GM21381 (cell line): ENCODE results near the gene PER1.
"Not testable (repeated sequence)": the region's sequence is repeated elsewhere in the genome, so short reads cannot be mapped to it uniquely, and the experiment has no call there.

ENCODE experiments used
- ATAC-seq: cut with Tn5 transposase; IDR thresholded peaks from one replicate; pipeline ENCODE4 v1.9.1; 2021; ENCODE audit warnings: mild to moderate bottlenecking, moderate library complexity; ENCODE audit not compliant: unreplicated experiment

The PER1 gene

DNA sequence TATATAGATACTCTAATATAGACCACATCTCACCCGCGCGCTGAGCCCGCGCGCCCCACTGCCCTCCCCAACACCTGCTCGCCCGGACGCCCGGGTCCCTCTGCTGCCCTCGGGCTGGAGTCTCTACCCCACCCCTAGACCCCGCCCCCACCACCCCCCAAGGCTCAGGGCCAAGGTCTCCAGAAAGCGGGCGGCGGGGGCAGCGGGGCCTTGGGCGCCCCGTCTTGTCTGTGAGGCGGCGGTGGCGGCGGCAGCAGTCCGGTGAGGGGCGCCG is 30.9 kb downstream of the PER1 start:
- no peak for ATAC-seq

DNA sequence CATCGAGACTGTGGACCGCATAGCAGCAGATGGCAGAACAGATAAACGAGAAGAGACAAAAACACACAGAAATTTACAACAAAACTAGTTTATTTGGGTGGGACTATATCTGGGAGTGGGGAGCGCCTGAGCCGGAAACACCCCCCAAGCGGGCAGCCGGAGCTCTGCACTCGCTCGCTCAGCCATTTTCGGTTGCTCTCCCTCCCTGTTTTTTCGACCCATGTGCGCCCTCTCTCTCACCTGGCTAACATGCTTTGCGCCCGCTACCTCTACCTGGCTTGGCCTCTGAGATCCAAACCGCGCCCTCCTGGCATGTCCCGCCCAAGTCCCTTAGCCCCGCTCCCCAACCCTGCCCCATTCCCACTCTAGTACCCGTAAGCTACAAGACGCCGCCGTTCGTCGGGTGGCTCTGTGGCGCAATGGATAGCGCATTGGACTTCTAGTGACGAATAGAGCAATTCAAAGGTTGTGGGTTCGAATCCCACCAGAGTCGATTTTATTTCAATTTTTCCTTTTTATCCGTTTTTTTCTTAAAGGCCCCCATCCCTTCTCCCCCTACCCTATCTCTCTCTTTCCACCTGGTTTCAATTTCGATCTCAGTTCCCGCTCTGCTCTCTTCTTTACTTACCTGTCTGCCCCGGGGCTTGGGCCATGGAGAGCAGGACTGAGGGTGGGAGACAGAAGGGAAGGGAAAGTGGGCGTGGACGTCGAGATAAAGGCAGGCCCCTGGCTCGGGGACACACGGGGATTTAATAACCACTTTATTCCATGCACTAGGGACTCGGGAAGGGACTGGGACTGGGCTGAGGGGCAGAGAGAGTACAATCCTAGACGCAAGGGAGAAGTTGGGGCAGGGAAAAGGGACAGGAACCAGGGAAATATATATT is 31.4 kb downstream of the PER1 start:
- no peak for ATAC-seq

DNA sequence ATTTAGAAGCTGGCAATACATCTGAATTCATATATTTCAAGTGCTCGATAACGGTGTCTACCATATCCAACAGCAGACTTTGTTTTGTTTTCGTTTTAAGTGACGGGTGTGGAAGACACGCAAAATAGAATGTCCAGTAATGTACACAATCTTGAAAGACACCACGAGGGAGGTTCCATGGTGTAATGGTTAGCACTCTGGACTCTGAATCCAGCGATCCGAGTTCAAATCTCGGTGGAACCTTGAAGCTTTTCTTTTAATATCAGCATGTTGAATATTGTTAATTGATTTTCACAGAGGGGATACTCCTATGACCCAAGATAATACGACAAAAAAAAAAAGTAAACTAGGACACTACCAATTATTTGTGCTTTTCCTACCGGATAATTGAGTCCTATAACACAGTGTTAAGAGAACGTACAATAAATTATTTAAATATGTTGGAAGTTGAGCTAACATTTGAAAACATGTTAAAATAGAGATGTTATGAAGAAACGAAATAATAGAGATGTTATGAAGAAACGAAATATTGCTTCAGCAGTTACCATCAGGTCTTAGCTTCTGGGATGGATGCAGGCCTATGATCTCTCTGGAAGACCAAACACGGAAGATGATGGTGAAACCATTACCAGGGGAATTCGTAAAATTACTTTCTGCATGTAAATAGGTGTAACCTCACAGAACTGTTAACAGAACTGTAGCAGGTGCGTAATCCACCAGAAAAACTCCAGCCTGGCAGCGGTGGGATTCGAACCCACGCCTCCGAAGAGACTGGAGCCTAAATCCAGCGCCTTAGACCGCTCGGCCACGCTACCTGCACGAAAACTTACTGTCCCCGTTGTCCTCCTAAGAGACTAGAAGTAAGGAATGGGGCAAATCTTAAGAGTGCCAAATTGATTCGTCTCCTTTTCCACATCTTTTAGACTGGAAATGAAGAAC is 32.4 kb downstream of the PER1 start:
- peak; percentile 17 for ATAC-seq

DNA sequence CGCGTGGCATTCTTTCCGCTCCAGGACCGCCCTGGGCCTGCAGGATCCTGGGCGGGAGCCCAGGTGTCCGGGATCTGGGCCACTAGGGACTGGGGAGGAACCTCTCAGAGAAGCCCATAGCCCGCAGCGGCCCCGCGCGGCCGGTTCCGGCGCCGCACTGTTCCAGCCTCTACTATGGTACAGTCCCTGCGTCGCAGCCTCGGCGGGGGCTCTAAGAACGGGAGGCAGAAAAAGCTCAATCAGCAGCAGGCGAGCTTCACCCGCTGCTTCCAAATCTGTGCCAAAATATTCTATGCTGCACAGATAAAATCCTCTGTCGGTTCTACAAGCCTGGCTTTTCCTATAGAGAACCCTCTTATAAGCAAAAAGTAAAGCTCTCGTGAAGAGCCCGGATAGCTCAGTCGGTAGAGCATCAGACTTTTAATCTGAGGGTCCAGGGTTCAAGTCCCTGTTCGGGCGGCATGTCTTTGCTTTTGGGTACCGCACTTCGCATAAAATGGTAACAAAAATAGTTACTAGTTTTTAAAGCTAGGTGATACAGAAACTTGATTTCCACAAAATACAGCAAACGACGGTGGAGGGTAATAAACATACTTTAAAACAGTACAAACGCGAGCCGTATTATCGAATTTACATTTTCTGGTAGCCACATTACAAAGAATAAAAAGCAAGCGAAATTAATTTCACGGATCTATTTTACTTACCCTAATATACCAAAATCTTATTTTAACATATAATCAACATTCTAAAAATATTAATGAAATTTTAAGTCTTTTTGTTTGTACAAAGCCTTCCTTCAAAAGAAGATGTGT is 33.2 kb downstream of the PER1 start:
- ATAC-seq, result peak; percentile 27

DNA sequence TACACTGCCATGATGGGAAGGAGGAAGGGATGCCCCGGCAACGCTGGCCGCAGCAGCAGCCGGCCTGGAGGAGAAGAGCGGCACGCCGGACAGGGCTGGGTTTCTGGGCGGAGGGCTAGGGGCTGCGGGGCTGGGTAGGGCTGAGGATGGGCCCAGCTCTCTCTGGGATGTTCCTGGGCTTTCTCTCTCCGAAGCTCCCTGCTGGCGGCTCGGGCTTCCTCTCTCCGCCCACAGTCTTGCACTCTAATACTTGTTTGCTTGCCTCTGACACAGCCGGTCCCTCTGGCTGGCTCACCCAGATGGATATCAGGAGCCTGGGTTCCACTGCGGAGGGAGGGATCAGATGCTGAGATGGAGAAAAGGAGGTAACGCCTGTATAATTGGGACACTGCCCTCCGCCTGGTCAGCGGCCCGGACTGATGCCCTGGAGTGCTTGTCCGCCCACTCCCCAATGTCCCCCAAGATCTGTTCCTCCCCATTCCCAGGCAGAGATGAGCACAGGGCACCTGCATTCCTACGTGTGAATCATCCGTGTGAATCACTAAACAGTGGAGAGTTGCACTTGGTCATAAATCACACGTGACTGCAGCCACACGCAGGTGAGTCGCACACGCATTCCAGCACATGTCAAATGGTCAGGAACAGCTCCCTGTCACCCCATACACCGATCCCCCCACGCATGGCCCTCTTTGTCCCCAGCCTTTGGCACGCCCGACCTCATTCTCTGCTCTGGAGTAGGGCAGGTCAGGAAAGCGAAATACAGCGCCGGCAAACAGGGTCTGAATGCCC is 34.0 kb downstream of the PER1 start, which contains the start of gene ALOXE3:
Gene ALOXE3, minus strand, starts transcription at position 535 of the 789 bp plus-strand sequence. Its CDS starts 524 bp downstream, at position 11.
- ATAC-seq, result no peak

DNA sequence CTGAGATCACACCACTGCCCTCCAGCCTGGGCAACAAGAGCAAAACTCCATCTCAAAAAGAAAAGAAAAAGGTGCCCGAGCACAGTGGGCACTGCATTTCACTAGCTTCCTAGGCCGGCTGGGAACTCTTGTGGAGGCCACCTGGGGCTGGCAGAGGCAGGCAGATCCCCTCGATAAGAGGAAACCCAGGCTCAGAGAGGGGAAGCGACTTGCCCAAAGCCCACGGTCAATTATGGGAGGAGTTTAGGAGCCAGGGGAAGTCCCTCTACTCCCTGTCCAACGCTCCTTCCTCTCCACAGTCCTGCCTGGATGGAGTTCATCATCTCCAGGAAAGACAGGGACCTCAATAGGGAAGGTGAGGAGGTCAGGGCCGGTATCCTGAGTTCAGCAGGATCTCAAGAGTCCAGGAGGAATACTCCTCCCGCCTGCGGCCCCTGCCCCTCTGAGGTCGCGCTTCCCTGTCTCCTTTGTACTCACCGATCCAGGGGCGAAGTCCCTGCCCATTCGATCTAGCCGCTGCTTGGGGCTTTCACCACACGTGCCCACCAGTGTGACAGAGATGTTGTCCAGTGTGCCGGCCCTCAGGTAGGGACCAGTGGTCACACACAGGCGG is 34.7 kb downstream of the PER1 start:
- no peak for ATAC-seq

DNA sequence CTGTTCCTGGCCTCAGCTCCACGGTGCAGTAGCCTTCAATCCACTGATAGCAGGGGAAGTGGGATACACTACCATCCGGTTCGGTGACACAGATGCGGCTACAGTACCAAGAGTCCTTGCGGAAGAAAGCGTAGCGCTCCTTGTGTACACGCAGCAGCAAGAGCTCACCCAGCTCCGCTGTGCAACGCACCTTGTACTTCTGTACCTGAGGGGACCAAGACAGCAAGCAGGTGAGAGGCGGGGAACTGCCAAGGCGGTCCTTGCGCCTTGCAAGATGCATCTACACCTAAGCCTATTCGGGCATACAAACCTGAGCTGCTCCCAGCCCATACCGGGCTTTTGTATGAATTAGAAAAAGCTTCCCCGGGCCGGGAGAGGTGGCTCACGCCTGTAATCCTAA is 35.4 kb downstream of the PER1 start:
- ATAC-seq, result no peak

DNA sequence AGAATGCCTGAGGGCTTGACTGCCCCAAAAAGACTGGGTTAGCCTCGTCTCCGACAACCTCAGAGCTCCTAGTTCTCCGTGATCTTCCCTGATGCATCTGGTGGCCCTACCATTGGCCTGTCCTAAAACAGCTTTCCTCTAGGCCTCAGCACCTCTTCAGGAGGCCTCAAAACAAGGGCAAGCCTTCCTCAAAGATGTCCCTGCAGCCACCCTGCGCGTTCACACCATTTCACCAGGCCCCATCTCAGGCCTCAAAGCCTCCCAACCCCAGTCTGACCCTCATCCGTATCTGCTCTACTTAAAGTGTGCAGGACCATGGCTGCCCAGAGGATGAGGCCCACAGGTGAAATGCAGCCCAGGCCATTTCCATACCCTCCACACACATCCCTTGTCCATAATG is 41.3 kb downstream of the PER1 start:
- ATAC-seq, result no peak

DNA sequence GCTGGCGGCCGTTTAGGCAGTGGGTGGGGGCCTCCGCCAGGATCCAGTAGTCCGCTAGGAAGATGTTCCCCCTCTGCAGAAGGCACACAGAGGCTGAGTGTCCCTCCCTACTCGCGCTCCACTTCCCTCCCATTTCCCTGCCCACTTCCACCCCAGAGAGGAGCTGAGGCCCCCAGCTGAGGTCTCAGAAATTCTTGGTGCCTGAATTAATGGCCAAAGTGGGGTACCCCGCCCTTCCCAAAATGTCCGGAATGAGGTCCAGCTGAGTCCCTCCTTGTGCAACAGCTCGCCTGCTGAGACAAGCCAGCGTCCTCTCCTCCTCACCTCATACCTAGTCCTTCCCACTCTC is 41.8 kb downstream of the PER1 start:
- ATAC-seq, result no peak

DNA sequence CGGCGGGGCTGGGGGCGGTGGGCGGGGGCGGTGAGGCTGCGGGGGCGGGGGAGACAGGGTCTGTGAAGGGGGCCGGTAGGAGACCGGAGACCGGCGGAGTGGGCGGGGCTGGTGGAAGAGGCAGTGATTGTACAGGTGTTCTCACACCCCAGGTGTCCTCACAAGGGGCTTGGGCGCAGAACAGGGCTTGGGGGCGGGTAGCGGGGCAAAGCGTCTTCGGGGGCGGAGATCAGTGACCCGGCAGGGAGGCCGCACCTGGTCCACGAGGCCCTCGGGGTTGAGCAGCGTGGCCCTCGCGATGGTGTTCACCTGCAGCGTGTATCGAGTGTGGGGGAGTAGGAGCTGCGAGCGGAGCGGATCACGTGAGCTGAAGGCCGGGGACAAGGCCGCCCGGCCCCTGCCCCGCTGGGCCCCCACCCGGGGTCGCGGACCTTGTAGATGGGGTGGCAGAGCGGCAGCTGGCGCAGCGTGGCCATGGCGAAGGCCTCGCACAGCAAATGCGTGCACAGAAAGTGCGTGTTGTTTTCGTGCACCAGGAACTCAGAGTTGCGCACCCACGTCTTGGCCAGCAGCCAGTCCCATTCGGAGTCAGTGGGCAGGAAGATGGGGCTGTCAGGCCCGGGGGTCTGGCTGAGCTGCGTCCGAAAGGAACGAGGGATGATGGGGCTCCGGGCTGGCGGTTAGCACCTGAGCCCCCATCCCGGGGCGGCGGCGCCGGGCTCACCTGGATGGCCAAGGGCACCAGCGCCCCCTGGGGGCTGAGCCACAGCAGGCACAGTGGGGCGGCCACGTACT is 42.3 kb downstream of the PER1 start:
- ATAC-seq, result no peak

DNA sequence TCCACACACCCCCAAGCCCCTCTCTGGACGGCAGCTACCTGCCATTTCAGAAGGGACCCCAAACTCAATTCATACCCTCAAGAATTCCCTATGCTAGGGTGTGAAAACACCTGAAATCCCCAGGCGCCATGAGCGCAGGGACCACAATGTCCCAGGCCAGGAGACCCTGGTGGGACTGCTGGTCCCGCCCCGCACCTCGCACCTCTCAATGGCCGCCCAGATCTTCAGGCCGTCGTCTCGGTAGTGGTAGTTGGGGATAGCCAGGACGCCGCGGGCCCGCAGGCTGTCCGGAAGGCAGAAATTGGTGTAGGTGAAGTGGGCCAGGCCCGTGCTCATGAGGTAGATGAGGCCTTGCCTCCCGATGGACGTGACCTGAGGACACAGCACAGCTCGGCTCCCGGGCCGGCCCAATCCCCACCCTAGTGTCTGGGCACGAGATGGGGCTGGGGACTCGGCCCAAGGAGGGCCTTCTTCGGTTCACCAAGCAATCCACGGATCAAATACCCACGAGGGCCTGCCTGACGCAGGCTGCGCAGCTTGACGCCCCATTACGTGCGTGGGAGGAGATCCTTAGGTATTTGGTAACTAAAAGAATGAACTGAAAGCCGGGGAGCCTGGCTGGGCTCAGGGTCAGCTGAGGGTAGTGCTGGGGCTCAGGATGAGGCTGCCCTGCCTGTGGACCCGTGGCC is 43.1 kb downstream of the PER1 start:
- no peak for ATAC-seq

DNA sequence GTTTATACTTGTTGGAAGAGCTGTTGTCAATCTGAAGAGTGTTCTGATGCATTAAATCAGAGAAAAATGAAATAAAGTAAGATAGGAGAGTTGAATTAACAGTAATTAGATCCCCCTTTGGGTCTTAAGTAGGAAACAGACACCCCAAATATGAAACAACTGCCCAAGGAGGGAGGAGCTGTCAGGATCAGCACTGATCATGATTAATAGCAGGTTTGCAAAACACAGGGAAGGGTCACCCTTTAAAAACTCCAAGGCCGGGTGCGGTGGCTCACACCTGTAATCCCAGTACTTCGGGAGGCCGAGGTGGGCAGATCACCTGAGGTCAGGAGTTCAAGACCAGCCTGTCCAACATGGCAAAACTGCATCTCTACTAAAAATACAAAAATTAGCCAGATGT is 45.2 kb downstream of the PER1 start:
- not testable (repeated sequence) for ATAC-seq

DNA sequence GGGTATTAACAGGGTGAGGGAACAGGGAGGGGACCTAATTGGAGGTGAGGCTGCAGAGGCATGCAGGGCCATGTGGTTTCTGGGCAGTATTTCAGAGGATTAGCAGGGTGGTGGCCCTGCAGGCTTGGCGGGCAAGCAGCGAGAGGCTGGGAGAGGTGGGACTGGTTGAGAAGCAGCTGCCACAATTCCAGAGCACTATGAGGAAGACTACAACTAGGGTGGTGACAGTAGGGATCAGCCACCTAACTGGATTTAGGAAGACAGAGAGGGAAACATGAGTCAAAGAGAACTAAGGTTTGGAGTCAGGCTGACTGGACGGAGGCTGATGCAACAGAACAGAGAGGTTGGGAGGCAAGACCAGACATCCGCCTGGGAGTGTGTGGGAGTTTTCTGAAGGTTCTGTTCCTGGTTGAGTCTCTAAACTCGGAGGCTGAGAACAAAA is 46.2 kb downstream of the PER1 start:
- ATAC-seq, result no peak

DNA sequence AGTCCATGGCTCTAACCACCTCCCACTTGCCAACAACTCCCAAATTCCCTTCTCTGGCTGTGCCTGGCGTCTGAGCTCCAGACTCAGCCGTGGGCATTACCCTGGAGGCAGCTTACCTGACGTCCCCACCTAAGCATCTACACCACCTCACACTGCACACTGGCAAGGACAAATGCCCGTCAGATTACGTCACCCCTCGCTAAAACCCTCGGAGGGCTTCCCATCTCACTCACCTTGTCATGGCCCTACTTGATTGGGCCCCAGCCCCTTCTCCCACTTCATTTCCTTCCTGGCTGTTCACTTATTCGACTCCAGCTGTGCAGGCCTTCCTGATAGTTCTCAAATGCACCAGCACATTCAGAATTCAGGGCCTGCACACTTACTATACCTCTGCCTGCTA is 47.3 kb downstream of the PER1 start:
- no peak for ATAC-seq

DNA sequence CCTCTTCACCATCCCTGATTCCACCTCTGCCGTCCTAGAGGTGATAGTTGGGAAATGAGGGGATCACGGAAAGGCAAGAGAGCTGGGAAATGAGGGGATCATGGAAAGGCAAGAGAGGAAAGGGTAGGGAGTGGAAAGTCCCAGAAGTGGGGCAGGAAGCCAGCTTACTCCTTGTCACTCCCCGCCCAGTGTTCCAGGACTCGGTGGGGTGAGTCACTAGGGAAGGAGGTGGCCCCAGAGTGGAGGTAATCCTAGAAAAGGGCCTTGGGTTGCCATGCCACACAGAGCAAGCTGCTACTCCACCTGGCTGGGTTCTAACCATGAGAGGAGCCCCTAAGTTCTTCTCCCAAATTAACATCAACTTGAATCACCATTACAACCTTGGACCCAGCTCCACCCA is 48.7 kb downstream of the PER1 start:
- no peak for ATAC-seq

DNA sequence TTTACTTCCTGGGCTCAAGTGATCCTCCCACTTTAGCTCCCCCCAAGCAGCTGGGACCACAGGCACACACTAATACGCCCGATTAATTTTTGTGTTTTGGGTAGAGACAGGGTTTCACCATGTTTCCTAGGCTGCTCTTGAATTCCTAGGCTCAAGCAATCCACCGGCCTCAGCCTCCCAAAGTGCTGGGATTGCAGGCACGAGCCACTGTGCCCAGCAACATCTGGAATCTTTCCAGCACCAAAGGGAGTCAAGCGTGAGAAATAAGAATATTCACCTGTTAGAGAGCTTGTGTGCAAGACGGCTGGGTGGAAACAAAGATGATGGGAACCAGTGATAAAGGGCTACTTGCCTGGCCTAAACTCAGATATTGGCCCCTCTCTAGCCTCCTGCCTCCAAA is 50.5 kb downstream of the PER1 start:
- ATAC-seq, result no peak

DNA sequence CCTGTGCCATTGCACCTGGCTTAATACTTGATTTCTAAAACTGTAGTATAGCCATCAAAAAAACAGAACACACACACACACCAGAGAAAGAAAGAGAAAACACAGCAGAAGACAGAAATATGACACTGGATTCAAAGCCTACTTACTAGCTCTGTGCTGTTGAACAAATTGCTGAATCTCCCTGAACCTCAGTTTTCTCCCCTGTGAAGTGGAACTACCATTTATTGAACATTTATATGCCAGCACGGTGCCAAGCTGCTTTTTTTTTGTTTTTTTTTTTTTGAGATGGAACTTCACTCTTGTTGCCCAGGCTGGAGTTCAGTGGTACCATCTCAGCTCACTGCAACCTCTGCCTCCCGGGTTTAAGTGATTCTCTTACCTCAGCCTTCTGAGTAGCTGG is 51.4 kb downstream of the PER1 start:
- no peak for ATAC-seq

DNA sequence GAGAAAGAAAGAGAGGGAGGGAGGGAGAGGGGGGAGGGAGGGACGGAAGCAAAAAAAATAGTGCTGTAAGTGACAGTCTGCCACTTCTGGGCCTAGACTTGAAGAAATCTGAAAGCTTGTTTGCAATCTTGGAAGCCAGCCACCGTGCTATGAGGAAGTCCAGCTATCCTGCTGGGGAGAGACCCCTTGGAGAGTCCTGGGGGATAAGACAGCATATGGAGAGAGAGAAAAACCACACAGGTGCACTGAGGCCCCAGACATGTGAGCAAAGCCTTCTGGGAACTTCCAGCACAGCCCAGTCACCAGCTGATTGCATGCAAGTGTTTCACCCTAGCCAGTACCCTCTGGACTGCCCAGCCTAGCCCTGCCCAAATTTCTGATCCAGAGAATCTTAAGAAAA is 52.1 kb downstream of the PER1 start:
- ATAC-seq, result no peak

DNA sequence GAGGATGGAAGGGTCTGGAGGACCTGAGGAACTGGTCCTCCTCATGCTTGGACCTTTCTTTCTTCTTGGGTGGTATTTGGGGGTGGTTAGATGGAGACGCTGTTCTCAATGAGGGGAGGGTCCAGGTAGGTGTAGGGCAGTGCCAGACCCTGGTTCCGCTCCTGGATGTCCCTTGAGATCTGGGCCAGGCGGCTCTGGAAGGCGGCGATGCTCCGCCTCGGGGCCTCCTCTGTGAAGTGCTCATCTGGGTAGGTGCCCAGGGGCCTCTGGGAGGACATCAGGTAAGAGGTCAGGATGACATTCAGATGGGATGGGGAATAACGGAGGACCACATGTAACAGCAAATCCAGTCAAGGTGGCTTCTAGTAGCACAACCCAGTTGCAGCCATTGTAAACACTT is 55.7 kb downstream of the PER1 start:
- ATAC-seq, result no peak
